Measurements from ENCODE around the gene FYN. TPM values are rescaled to one million over a fixed set of nuclear protein-coding genes. Genes with fewer than 3 reads are reported as not detected.

The FYN gene
- total RNA-seq, 4 donors from 2014 or later, result 16.3 to 288 (median 52.2) TPM

DNA sequence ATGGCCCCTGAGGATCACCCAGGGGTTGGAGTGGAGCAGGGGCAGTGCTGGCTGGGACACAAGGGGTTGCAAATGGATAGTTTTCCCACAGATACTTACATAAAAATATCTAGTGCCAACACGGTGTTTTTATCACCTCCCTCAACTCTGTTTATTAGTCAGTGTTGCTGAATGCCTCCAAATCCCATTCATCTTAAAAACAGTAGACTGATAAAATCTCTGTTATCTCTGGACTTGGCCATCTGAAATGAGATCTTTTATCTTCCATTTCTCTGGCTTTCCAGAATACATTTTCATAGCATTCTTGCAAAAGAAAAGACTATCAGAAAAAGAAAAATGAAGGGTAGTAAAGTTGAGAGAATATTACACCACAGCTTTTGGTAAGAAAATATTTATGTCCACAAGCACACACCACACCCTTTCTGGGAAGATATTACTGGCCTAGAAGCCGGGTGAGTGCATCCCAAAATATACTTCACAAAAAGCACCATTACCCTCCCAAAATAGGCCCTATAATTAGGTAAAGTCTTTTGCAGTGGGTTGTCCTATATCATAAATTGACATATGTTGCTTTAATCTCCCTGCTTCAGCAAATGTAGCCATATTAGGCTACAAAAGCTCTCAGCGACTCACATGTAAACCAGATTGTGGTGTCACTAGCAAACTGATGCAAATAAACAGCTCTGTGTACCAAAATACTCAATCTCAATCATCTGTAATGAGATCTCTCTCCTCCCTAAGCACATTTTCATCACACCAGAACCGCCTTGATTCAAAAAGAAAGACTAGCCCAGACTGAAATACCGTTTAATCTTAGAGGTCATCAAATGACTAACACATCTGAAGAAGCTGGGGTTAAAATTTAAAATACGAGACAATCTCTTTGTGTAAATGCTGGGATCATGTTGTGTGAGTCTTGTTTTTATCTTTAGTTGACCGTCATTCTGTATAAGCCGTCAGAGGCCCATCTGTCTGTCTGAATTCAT is 96.7 kb downstream of the FYN start:
- Histone ChIP-seq H3K36me3 (no peaks in the 10 kb centered on the region), H3K27me3 (no peaks in the 10 kb centered on the region), H3K4me1 (peaks cover 0 to 12% (median 0%) of the 10 kb centered on the region in 4 donors), H3K9me3 (no peaks in the 10 kb centered on the region), H3K4me3 (no peak overlapping the region), H3K27ac (peak overlapping the region in 3 of 4 donors; percentile 4 to 34 (median 17))
- DNase-seq, result no peak
- in situ Hi-C loops (cut with MboI; ENCODE audit: low pct_ligation_motif_present in 1 of 4, low pct_unique_long_range_greater_than_20kb in 1 of 4, low sequenced_read_pairs in 3 of 4) (no loop called here), intact Hi-C loops (cut with DNase I; ENCODE audit: low total_unique reads) (no loop called here)
- TF ChIP-seq EP300 (IDR thresholded peaks at IDR 0.05; ENCODE audit: low read depth) (no peak), CTCF (IDR thresholded peaks at IDR 0.05) (no peak), POLR2AphosphoS5 (IDR thresholded peaks at IDR 0.05) (no peak), POLR2A (IDR thresholded peaks at IDR 0.05) (no peak)
- WGBS, 2 donors (ENCODE audit: low coverage in 1 of 2), result 54 to 59% methylated on average over 7 to 8 of the region's 8 CpGs

DNA sequence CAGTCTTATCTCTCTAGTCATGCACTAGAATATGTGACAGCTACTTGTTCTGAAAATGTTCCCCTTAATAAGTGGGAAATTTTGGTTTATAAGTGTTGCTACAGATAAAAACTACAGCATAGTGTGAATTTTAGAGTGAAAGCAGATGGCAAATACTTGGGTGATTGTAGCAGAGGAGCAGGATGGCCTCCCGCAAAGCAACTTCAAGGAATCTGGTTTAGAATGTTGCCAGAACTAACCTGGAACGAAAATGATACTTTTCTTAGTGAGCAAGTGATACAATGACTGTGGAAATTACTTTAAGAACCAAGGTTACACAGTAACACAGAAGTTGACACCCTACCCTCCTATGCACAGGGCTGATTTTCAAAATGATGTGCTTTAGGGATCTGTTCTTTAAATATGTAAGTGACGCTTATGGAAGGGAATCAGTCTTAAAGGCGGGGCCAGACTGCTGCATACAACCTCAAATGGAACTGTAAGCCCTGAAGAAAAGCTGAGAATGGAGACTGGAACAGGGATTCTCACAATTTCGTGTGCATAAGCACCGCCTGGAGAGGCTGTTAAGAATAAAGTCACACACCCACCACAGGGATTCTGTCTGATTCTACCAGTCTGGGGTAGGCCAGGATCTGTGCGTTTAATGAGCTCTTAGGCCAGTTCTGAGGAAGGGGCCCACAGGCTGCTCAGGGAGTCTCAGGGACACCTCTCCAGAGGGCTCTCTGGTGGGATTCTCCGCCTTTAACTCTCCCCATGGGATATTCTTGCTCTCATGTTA is 97.9 kb downstream of the FYN start:
- WGBS, 2 donors (ENCODE audit: low coverage in 1 of 2), result 80 to 86% methylated on average over 7 to 8 of the region's 8 CpGs
- no peaks in the 10 kb centered on the region for H3K36me3 ChIP-seq
- no peak for TF ChIP-seq EP300 (IDR thresholded peaks at IDR 0.05; ENCODE audit: low read depth)
- no peak for TF ChIP-seq CTCF (IDR thresholded peaks at IDR 0.05)
- TF ChIP-seq POLR2AphosphoS5 (IDR thresholded peaks at IDR 0.05), result no peak
- no peak for TF ChIP-seq POLR2A (IDR thresholded peaks at IDR 0.05)

GRCh38 chr6:111774346-111774703 is 98.9 kb downstream of the FYN start:
- Histone ChIP-seq H3K9me3 (no peaks in the 10 kb centered on the region), H3K27me3 (no peaks in the 10 kb centered on the region), H3K4me3 (no peak overlapping the region), H3K27ac (peak overlapping the region in 1 of 4 donors; percentile 1), H3K4me1 (peaks cover 0 to 17% (median 0%) of the 10 kb centered on the region in 4 donors), H3K36me3 (no peaks in the 10 kb centered on the region)
- in situ Hi-C loops (cut with MboI; ENCODE audit: low pct_ligation_motif_present in 1 of 4, low pct_unique_long_range_greater_than_20kb in 1 of 4, low sequenced_read_pairs in 3 of 4), result no loop called here
- TF ChIP-seq POLR2AphosphoS5 (IDR thresholded peaks at IDR 0.05) (no peak), POLR2A (IDR thresholded peaks at IDR 0.05) (no peak), CTCF (IDR thresholded peaks at IDR 0.05) (no peak), EP300 (IDR thresholded peaks at IDR 0.05; ENCODE audit: low read depth) (no peak)
- intact Hi-C loops (cut with DNase I; ENCODE audit: low total_unique reads), result no loop called here
- DNase-seq, result no peak
- WGBS, 2 donors (ENCODE audit: low coverage in 1 of 2), result 67 to 83% methylated on average over 1 of the region's 1 CpG

More for the DNA sequence above, 97.9 kb downstream of the FYN start:
- peaks cover 0 to 12% (median 0%) of the 10 kb centered on the region in 4 donors for H3K4me1 ChIP-seq
- no peaks in the 10 kb centered on the region for H3K9me3 ChIP-seq
- intact Hi-C loops (cut with DNase I; ENCODE audit: low total_unique reads) (no loop called here), in situ Hi-C loops (cut with MboI; ENCODE audit: low pct_ligation_motif_present in 1 of 4, low pct_unique_long_range_greater_than_20kb in 1 of 4, low sequenced_read_pairs in 3 of 4) (no loop called here)
- H3K4me3 ChIP-seq, result no peak overlapping the region
- no peak for DNase-seq
- no peaks in the 10 kb centered on the region for H3K27me3 ChIP-seq
- peak overlapping the region in 1 of 4 donors; percentile 17 for H3K27ac ChIP-seq

All from transverse colon (tissue), 4 donors.